Epithelial cell of proximal tubule (primary cell): ENCODE data around the gene PTOV1. TPM values are rescaled to one million over a fixed set of nuclear protein-coding genes. Genes with fewer than 3 reads are reported as not detected.

Experiments
- DNase-seq: peaks from one replicate; pipeline ENCODE4 v3.0.0-alpha.2; 2011; ENCODE audit warnings: low read depth
- H3K4me3 ChIP-seq: 2 replicates; pipeline ENCODE4 v1.5.1; 2011; ENCODE audit warnings: low read depth, mild to moderate bottlenecking, low read length
- CTCF ChIP-seq: conservative IDR thresholded peaks from 2 replicates; pipeline ENCODE4 v1.5.1; 2012; ENCODE audit warnings: low read depth, mild to moderate bottlenecking, low read length
- total RNA-seq: library from RNA; depleted of rRNA; stranded (reverse); fragments of >200 nt; gene quantifications from 2 replicates; pipeline ENCODE4 v1.2.3, GENCODE V29; 2015

Gene PTOV1
- total RNA-seq, 1 donor from 2014 or later: 121 TPM

GRCh38 chr19:49850221-49850486, 805 bp upstream of the PTOV1 start:
- TF ChIP-seq CTCF: no peak
- no peak for DNase-seq
- peak overlapping the region; percentile 84 for H3K4me3 ChIP-seq

GRCh38 chr19:49851456-49852259, 699 bp downstream of the PTOV1 start:
- TF ChIP-seq CTCF: no peak
- DNase-seq: no peak
- H3K4me3 ChIP-seq: peak overlapping the region; percentile 84

GRCh38 chr19:49852631-49853126, 1.7 kb downstream of the PTOV1 start:
- no peak for TF ChIP-seq CTCF
- H3K4me3 ChIP-seq: peak overlapping the region; percentile 84
- DNase-seq: no peak

GRCh38 chr19:49853852-49854377, 3.0 kb downstream of the PTOV1 start:
- DNase-seq: no peak
- no peak overlapping the region for H3K4me3 ChIP-seq
- no peak for TF ChIP-seq CTCF

- H3K4me3 ChIP-seq: no peak overlapping the region
- DNase-seq: no peak
- TF ChIP-seq CTCF: no peak
Measured at GRCh38 chr19:49854378-49855263, 3.7 kb downstream of the PTOV1 start.

- no peak for DNase-seq
- H3K4me3 ChIP-seq: no peak overlapping the region
- no peak for TF ChIP-seq CTCF
Measured at GRCh38 chr19:49855277-49855675, 4.3 kb downstream of the PTOV1 start.
